Right atrium auricular region (tissue), 2 donors: ENCODE measurements around the gene ANKFN1. TPM values are rescaled to one million over a fixed set of nuclear protein-coding genes. Genes with fewer than 3 reads are reported as not detected.

Experiments used
- DNase-seq: peaks from one replicate; pipeline ENCODE4 v3.0.0-alpha.2; 2019; ENCODE audit warnings: low spot score
- H3K27ac ChIP-seq, 2 donors: fragments of 200-600 bp; sonication (generic); 1 replicate in 1 of 2; 2 replicates in 1 of 2; pipeline ENCODE4 v1.5.1; 2016 to 2019
- H3K27me3 ChIP-seq, 2 donors: fragments of 200-600 bp; sonication (generic); one replicate each; pipeline versions ENCODE4 v1.5.1 to v1.6.0; 2017 to 2019
- H3K36me3 ChIP-seq: fragments of 200-600 bp; sonication (generic); one replicate; pipeline ENCODE4 v1.5.1; 2016
- H3K4me1 ChIP-seq, 2 donors: fragments of 200-600 bp; sonication (generic); one replicate each; pipeline versions ENCODE4 v1.5.1 to v1.6.0; 2017 to 2019
- H3K4me3 ChIP-seq, 2 donors: fragments of 200-600 bp; sonication (generic); 1 replicate in 1 of 2; 2 replicates in 1 of 2; pipeline ENCODE4 v1.5.1; 2017 to 2019; ENCODE audit warnings: mild to moderate bottlenecking in 1 of 2, moderate library complexity in 1 of 2
- H3K9me3 ChIP-seq, 2 donors: fragments of 200-600 bp; sonication (generic); one replicate each; pipeline ENCODE4 v1.5.1; 2019
- CTCF ChIP-seq, 2 donors: fragments of 200-600 bp; sonication (generic); IDR thresholded peaks; one replicate each; pipeline ENCODE4 v1.5.1; 2019; ENCODE audit warnings: antibody characterized with exemption in 2 of 2
- total RNA-seq, 2 donors: library from RNA; depleted of rRNA; stranded (reverse); fragments of >200 nt; gene quantifications; one replicate each; pipeline ENCODE4 v1.1.0, GENCODE V29; 2016

Gene ANKFN1
- total RNA-seq, 2 donors from 2014 or later = 0.67 TPM; not detected in 1

DNA sequence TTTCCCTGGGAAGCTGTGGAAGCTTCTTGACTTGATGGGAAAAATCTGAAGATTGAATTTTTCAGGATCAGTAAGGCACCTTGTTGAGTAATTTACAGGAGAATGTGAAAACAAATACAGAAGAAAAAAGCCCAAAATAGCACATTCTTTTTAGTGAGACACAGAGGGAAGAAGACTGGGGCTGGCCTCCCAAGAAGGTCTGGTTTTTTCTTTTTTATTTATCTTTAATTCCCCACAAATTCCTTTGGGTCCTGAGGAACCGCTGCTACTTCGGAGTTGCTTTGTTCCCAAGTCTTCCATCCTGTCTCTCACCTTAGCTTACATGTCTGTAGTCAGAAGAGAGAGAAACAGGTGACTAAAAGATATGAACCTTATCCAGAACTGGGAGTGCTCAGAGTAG, 273.6 kb downstream of the ANKFN1 start:
- TF ChIP-seq CTCF (IDR thresholded peaks at IDR 0.05) = no peak

GRCh38 chr17:56431736-56432135, 278.5 kb downstream of the ANKFN1 start:
- TF ChIP-seq CTCF (IDR thresholded peaks at IDR 0.05) = no peak
- Histone ChIP-seq H3K4me3 (no peak overlapping the region), H3K4me1 (no peaks in the 10 kb centered on the region), H3K27ac (no peak overlapping the region), H3K27me3 (no peaks in the 10 kb centered on the region), H3K36me3 (no peaks in the 10 kb centered on the region), H3K9me3 (no peaks in the 10 kb centered on the region)
- no peak for DNase-seq

More for the DNA sequence above, 273.6 kb downstream of the ANKFN1 start:
- Histone ChIP-seq H3K27me3 (no peaks in the 10 kb centered on the region), H3K9me3 (no peaks in the 10 kb centered on the region), H3K4me3 (no peak overlapping the region), H3K4me1 (no peaks in the 10 kb centered on the region), H3K27ac (no peak overlapping the region), H3K36me3 (no peaks in the 10 kb centered on the region)
- DNase-seq = no peak

DNA sequence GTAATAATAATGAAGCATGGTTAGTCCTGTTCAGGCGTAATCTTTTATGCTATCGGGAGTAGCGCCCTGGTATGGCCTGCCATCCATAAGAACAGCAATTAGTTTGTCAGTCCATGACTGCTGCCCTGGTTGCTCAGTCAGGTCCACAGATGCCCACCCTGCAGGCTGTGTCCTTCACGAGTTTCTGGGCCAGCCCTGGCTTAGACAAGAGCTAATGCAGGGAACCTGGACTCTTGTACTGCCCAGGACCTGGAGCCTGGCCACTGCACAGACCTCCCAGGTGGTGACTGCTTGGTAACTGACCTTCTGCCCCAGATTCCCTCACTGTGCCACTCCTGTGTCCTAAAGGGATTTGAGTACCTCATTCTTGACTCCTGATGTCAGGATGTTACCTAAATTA, 279.2 kb downstream of the ANKFN1 start:
- H3K4me1 ChIP-seq = no peaks in the 10 kb centered on the region
- no peaks in the 10 kb centered on the region for H3K27me3 ChIP-seq
- H3K27ac ChIP-seq = no peak overlapping the region
- TF ChIP-seq CTCF (IDR thresholded peaks at IDR 0.05) = no peak
- H3K36me3 ChIP-seq = no peaks in the 10 kb centered on the region
- no peak for DNase-seq
- no peaks in the 10 kb centered on the region for H3K9me3 ChIP-seq
- no peak overlapping the region for H3K4me3 ChIP-seq

DNA sequence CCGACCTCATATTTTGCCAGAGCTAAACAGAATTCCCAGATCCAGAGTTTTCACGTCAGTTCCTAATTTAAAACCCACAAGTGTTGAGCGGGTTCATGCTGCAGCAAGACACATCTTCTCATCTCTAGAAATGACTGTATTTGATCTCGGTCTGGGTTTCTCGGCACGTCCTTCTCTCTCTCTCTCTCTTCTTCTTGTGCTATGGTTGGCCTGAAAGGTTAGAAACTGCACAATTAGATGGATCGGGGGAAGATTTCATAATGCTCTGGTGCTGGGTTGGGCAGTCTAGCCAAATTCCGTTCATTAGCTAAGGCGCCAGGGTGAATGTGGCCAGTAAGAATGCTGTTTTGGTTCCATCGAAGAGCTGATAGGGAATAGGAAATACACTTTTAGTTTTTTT, 281.3 kb downstream of the ANKFN1 start:
- Histone ChIP-seq H3K36me3 (no peaks in the 10 kb centered on the region), H3K27ac (no peak overlapping the region), H3K9me3 (no peaks in the 10 kb centered on the region), H3K4me3 (no peak overlapping the region), H3K27me3 (no peaks in the 10 kb centered on the region), H3K4me1 (no peaks in the 10 kb centered on the region)
- DNase-seq = no peak
- TF ChIP-seq CTCF (IDR thresholded peaks at IDR 0.05) = no peak

DNA sequence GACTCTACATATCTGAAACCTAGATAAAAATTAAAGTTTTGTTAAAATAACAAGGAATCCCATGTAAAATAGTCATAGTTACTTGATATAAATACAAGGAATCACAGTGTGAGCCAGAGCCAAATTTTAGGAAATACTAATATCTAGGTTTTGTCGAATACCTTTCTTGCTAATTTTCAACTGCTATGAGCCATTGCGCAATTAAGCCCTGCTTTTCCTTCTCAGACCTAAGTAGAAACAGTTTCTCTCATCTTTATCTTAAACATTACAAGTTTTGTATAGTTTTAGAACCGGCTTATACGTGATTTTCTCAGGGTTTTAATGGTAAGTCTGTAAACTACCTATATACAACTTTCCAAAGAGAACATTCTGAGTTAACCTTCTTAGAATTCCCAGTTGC, 282.9 kb downstream of the ANKFN1 start:
- H3K4me3 ChIP-seq = no peak overlapping the region
- no peaks in the 10 kb centered on the region for H3K9me3 ChIP-seq
- TF ChIP-seq CTCF (IDR thresholded peaks at IDR 0.05) = no peak
- H3K4me1 ChIP-seq = no peaks in the 10 kb centered on the region
- DNase-seq = no peak
- H3K27me3 ChIP-seq = no peaks in the 10 kb centered on the region
- no peaks in the 10 kb centered on the region for H3K36me3 ChIP-seq
- H3K27ac ChIP-seq = no peak overlapping the region

DNA sequence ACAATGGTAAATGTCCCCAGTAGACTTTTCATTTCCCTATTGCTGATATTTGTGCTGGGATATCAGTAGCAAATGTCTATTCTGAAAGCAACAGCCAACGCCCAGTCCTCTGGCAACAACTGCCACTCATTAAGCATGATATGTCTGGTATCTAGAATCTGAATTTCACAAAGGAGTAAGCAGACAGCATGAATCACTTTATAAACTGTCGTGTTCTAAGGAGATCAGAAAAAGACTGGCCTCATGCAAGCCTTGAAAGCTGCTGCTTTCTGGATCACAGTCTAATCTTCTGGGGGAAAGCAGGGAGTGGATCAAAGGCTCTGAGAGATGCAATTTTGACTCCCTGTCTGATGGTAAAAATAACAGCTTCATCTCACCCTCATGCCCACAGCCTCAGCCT, 287.1 kb downstream of the ANKFN1 start:
- Histone ChIP-seq H3K27me3 (no peaks in the 10 kb centered on the region), H3K4me3 (no peak overlapping the region), H3K4me1 (no peaks in the 10 kb centered on the region), H3K27ac (no peak overlapping the region), H3K36me3 (no peaks in the 10 kb centered on the region), H3K9me3 (no peaks in the 10 kb centered on the region)
- no peak for TF ChIP-seq CTCF (IDR thresholded peaks at IDR 0.05)
- DNase-seq = no peak
